ENCODE measurements around the gene ALG14.
"Not testable (repeated sequence)": the region's sequence is repeated elsewhere in the genome, so short reads cannot be mapped to it uniquely, and the experiment has no call there.

Gene ALG14

DNA sequence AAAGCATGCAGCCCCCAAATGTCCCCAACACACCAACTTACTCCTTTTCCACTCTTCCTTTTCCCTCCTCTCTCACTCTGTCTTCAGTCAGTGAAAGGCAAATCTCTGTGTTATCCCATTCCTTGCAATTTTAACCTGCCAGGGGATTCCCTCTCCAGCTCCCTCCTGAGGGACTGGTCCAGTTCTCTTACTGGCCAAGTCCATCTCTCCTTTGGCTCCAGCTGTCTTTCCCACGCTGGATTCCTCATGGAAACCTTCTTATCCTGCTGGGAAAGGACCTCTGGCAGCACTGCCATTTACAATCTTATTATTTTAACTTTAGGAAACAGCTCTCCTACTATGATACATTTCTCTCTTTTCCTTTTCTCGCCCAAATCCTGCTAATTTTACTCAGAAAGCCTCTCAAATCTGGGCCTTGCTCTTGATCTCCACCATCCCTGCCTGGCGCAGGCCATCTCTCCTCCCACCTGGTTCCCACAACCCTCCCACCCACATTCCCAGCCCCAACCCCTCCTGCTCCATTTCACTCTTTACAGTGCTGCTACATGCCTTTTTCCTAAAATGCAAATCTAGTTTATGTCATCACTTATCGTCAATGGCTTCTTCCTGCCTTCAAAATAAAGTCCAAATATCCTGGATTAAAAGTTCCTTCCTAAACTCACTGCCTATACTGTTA lies 73.2 kb downstream of the ALG14 start:
- Histone ChIP-seq H3K27ac (replicated peaks) (no peak overlapping the region), H3K27me3 (ENCODE audit: insufficient read depth, poor library complexity, severe bottlenecking) (no peaks in the 10 kb centered on the region), H3K4me3 (replicated peaks; ENCODE audit: insufficient read depth, low read length) (no peak overlapping the region)
- TF ChIP-seq, protein P1, sequence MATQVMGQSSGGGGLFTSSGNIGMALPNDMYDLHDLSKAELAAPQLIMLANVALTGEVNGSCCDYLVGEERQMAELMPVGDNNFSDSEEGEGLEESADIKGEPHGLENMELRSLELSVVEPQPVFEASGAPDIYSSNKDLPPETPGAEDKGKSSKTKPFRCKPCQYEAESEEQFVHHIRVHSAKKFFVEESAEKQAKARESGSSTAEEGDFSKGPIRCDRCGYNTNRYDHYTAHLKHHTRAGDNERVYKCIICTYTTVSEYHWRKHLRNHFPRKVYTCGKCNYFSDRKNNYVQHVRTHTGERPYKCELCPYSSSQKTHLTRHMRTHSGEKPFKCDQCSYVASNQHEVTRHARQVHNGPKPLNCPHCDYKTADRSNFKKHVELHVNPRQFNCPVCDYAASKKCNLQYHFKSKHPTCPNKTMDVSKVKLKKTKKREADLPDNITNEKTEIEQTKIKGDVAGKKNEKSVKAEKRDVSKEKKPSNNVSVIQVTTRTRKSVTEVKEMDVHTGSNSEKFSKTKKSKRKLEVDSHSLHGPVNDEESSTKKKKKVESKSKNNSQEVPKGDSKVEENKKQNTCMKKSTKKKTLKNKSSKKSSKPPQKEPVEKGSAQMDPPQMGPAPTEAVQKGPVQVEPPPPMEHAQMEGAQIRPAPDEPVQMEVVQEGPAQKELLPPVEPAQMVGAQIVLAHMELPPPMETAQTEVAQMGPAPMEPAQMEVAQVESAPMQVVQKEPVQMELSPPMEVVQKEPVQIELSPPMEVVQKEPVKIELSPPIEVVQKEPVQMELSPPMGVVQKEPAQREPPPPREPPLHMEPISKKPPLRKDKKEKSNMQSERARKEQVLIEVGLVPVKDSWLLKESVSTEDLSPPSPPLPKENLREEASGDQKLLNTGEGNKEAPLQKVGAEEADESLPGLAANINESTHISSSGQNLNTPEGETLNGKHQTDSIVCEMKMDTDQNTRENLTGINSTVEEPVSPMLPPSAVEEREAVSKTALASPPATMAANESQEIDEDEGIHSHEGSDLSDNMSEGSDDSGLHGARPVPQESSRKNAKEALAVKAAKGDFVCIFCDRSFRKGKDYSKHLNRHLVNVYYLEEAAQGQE (IDR thresholded peaks at IDR 0.05; ENCODE audit: insufficient replicate concordance, low read depth): no peak
- TF ChIP-seq, protein P2, sequence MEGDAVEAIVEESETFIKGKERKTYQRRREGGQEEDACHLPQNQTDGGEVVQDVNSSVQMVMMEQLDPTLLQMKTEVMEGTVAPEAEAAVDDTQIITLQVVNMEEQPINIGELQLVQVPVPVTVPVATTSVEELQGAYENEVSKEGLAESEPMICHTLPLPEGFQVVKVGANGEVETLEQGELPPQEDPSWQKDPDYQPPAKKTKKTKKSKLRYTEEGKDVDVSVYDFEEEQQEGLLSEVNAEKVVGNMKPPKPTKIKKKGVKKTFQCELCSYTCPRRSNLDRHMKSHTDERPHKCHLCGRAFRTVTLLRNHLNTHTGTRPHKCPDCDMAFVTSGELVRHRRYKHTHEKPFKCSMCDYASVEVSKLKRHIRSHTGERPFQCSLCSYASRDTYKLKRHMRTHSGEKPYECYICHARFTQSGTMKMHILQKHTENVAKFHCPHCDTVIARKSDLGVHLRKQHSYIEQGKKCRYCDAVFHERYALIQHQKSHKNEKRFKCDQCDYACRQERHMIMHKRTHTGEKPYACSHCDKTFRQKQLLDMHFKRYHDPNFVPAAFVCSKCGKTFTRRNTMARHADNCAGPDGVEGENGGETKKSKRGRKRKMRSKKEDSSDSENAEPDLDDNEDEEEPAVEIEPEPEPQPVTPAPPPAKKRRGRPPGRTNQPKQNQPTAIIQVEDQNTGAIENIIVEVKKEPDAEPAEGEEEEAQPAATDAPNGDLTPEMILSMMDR (IDR thresholded peaks at IDR 0.05; ENCODE audit: insufficient read depth, low read length): no peak
- TF ChIP-seq GABPA (IDR thresholded peaks at IDR 0.05; ENCODE audit: low read depth) (no peak), POLR2AphosphoS5 (IDR thresholded peaks at IDR 0.05; ENCODE audit: low read depth) (no peak), SPI1 (IDR thresholded peaks at IDR 0.05; ENCODE audit: borderline replicate concordance, low read depth) (no peak)
- no peak for DNase-seq (ENCODE audit: low read depth in 1 of 2, low spot score in 1 of 2)

DNA sequence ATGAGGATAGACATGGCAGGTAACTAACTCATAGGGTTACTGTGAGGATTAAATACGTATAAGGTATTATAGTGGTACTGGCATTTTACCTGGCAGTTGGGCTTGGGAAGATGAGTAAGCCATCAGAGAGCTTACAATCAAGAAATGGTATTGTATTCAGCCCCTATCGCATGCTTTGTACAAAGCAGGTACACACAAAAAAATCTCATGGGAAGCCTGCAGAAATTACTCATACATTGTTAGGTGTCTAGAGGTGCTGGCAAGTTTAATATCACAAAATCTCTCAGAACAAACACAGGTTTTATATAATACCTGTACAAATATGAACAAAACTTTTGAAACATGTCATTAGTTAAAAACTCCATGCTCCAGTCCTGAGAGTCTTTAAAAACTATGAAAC lies 74.0 kb downstream of the ALG14 start:
- TF ChIP-seq GABPA (IDR thresholded peaks at IDR 0.05; ENCODE audit: low read depth): no peak
- TF ChIP-seq, protein P1 (IDR thresholded peaks at IDR 0.05; ENCODE audit: insufficient replicate concordance, low read depth): no peak
- TF ChIP-seq SPI1 (IDR thresholded peaks at IDR 0.05; ENCODE audit: borderline replicate concordance, low read depth): no peak
- TF ChIP-seq, protein P2 (IDR thresholded peaks at IDR 0.05; ENCODE audit: insufficient read depth, low read length): no peak
- no peak for TF ChIP-seq POLR2AphosphoS5 (IDR thresholded peaks at IDR 0.05; ENCODE audit: low read depth)

DNA sequence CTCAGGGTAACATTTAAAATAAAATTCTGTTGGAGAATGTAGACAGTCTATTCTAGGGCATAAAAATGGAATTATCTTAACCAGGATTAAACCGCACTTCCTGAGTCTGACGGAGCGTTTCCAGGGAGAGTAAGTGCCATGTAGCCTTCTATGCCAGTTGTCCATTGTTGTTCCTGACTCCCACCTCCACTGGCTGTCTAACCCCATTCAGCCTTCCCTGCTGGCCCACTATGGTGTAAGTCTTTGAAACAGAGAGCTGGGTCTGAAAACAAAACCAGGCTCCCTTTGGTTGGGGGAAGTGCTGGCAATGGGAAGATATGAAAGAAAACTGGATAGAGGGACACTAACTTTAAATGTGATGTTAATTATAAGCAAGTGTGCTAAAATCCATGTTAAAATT lies 74.6 kb downstream of the ALG14 start:
- no peak for DNase-seq (ENCODE audit: low read depth in 1 of 2, low spot score in 1 of 2)
- H3K4me3 ChIP-seq (replicated peaks; ENCODE audit: insufficient read depth, low read length): no peak overlapping the region
- no peak for TF ChIP-seq GABPA (IDR thresholded peaks at IDR 0.05; ENCODE audit: low read depth)
- TF ChIP-seq, protein P2 (IDR thresholded peaks at IDR 0.05; ENCODE audit: insufficient read depth, low read length): no peak
- H3K27me3 ChIP-seq (ENCODE audit: insufficient read depth, poor library complexity, severe bottlenecking): no peaks in the 10 kb centered on the region
- H3K27ac ChIP-seq (replicated peaks): no peak overlapping the region

More for the DNA sequence above, 74.0 kb downstream of the ALG14 start:
- no peaks in the 10 kb centered on the region for H3K27me3 ChIP-seq (ENCODE audit: insufficient read depth, poor library complexity, severe bottlenecking)
- H3K4me3 ChIP-seq (replicated peaks; ENCODE audit: insufficient read depth, low read length): no peak overlapping the region
- no peak for DNase-seq (ENCODE audit: low read depth in 1 of 2, low spot score in 1 of 2)
- H3K27ac ChIP-seq (replicated peaks): no peak overlapping the region

DNA sequence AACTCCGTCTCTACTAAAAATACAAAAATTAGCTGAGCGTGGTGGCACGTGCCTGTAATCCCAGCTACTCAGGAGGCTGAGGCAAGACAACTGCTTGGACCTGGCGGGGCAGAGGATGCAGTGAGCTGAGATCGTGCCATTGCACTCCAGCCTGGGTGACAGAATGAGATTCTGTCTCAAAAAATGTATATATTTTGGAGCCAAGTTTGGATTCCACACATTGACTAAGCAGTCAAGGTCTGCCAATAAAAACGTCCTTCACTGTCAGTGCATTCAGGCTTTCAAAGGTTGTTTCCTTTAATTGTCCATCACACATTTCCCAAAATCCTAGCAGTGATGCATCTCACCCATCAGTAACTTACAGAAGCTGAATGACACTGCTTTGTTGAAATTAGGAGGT lies 77.2 kb downstream of the ALG14 start:
- not testable (repeated sequence) for H3K4me3 ChIP-seq (replicated peaks; ENCODE audit: insufficient read depth, low read length); DNase-seq (ENCODE audit: low read depth in 1 of 2, low spot score in 1 of 2); H3K27me3 ChIP-seq (ENCODE audit: insufficient read depth, poor library complexity, severe bottlenecking)

More for the DNA sequence above, 77.2 kb downstream of the ALG14 start:
- not testable (repeated sequence) for H3K27ac ChIP-seq (replicated peaks)
